Brain microvascular endothelial cell (primary cell): ENCODE data around the gene SLC38A8.

Experiments
- DNase-seq: peaks from one replicate; pipeline ENCODE4 v3.0.0-alpha.2; 2020
- H3K27ac ChIP-seq: fragments of 250-450 bp; sonication (Bioruptor Pico); 2 replicates; pipeline ENCODE4 v1.5.1; 2020; ENCODE audit warnings: mild to moderate bottlenecking, moderate library complexity
- H3K27me3 ChIP-seq: fragments of 250-450 bp; sonication (Bioruptor Pico); replicated peaks from 2 replicates; pipeline ENCODE4 v1.5.1; 2020; ENCODE audit warnings: mild to moderate bottlenecking
- H3K36me3 ChIP-seq: fragments of 250-450 bp; sonication (Bioruptor Pico); replicated peaks from 2 replicates; pipeline ENCODE4 v1.5.1; 2020; ENCODE audit warnings: mild to moderate bottlenecking
- H3K4me3 ChIP-seq: 2 replicates; pipeline ENCODE4 v1.5.1; 2011; ENCODE audit warnings: low read depth, mild to moderate bottlenecking, control low read depth, low read length, moderate library complexity
- in situ Hi-C: cut with HindIII; loops from 2 replicates; pipeline ENCODE4 v1.10.0; 2017; ENCODE audit warnings: low sequenced_read_pairs, low pct_ligation_motif_present
- TF ChIP-seq, protein P1 (sequence below): IDR thresholded peaks from 2 replicates; pipeline ENCODE4 v1.5.1; 2011; ENCODE audit warnings: low read depth, mild to moderate bottlenecking, moderate library complexity, low read length, control low read depth, inconsistent platforms; ENCODE audit errors: missing control alignments

The SLC38A8 gene

DNA sequence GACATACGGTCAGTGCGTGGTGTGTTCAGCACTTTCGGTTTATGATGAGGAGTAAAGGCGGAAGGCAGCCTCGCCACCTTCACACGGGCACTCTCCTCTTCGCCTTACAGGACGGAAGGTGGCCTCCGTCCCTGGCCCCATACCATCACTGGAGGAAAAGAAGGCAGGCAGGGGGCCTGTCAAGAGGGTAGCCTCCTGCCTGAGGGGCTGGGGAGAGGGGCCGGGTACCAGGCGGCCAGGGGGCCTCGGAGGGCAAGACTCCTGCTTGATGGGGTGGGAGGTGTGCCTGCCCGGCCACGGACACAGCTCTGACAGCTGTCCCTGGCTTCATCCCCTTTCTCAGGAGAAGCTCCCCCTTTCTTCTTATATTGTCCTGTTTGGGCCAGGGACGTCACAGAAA lies 15.6 kb upstream of the SLC38A8 start:
- TF ChIP-seq, protein P1, sequence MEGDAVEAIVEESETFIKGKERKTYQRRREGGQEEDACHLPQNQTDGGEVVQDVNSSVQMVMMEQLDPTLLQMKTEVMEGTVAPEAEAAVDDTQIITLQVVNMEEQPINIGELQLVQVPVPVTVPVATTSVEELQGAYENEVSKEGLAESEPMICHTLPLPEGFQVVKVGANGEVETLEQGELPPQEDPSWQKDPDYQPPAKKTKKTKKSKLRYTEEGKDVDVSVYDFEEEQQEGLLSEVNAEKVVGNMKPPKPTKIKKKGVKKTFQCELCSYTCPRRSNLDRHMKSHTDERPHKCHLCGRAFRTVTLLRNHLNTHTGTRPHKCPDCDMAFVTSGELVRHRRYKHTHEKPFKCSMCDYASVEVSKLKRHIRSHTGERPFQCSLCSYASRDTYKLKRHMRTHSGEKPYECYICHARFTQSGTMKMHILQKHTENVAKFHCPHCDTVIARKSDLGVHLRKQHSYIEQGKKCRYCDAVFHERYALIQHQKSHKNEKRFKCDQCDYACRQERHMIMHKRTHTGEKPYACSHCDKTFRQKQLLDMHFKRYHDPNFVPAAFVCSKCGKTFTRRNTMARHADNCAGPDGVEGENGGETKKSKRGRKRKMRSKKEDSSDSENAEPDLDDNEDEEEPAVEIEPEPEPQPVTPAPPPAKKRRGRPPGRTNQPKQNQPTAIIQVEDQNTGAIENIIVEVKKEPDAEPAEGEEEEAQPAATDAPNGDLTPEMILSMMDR, result no peak
- no peak for DNase-seq
- H3K27ac ChIP-seq, result no peak overlapping the region
- H3K27me3 ChIP-seq, result no peaks in the 10 kb centered on the region
- no peak overlapping the region for H3K4me3 ChIP-seq
- peaks cover 85% of the 10 kb centered on the region for H3K36me3 ChIP-seq
- in situ Hi-C loops, result no loop called here

DNA sequence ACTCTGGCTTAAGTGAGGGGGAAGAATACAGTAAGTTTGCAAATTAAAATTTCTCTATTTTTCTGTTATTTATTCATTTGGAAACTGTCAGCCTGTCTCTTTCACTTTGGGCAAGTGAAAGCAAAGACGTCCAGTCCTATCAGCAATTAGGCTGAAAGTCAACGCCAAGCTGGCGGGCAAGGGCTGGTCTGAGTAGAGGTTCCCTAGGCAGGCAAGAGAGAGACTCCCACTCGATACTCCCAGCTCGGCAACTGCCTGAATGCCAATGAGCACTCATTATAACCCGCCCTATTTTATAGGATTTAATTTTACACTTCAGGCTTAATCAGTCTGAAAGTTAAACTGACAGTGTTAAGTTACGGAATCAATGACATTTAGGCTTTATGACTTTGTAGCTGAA lies 14.3 kb upstream of the SLC38A8 start:
- DNase-seq, result no peak
- in situ Hi-C loops, result no loop called here
- H3K36me3 ChIP-seq, result peaks cover 80% of the 10 kb centered on the region
- H3K27me3 ChIP-seq, result no peaks in the 10 kb centered on the region
- no peak overlapping the region for H3K4me3 ChIP-seq
- H3K27ac ChIP-seq, result no peak overlapping the region
- TF ChIP-seq, protein P1, result no peak

DNA sequence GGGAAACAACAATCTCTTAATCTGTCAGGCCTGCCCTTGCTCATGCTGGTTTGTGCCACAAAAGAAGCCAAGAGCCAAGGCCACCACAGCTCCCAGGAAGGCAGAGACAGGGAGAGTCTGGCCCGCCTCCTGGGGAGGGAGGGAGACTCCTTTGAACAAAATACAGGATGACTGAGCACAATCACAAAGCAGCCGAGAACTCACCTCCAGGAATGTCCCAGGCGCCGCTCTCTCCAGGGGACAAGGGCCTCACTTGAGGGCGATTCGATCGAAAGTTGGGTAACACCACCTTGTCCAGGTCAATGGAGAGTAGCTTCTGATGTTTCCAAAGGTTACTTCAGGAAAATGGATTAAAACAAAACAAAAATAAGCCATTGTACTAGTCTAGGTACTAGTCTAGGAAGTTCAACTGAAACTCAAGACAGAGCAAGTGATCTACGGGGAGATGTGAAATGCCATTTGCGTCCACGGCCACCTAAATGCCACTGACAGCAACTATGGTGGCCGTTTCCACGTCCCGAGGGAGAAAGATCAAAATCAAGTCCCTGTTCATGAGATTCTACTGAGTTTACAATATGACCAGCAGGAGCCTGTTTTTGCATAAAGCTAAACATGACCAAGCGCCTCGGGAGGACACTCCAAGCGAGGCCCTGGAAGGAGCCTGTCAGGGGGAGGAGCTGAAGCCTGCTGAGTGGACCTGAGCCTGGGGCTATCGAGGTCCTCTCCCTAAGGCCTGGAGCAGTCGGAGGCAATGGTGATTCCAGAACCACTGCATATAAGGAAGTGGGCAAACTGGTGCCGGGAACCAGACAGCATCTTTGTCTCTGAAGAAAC lies 13.4 kb upstream of the SLC38A8 start:
- H3K4me3 ChIP-seq, result no peak overlapping the region
- DNase-seq, result no peak
- no peaks in the 10 kb centered on the region for H3K27me3 ChIP-seq
- no peak overlapping the region for H3K27ac ChIP-seq
- in situ Hi-C loops, result no loop called here
- peaks cover 72% of the 10 kb centered on the region for H3K36me3 ChIP-seq
- TF ChIP-seq, protein P1, result no peak

DNA sequence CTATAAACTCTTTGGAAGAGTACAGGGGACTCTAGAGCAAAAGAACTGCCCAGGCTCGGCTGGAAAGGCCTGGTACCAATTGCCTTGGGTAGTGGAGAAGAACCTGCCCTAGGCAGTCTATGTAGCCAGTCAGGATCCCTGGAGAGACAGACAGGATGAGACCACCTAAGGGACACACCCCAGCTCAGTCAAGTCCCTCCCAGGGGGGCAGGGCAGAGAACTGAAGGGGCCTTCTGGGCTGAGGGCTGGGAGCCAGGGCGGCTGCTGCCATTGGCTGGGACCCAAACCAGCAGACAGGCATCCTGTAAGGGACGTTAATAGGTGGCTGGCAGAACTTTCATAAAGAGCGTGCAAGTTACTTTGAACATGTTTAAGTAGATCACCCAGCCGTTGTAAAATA lies 12.8 kb upstream of the SLC38A8 start:
- Histone ChIP-seq H3K4me3 (no peak overlapping the region), H3K36me3 (peaks cover 69% of the 10 kb centered on the region), H3K27me3 (no peaks in the 10 kb centered on the region), H3K27ac (no peak overlapping the region)
- DNase-seq, result no peak
- in situ Hi-C loops, result no loop called here
- TF ChIP-seq, protein P1, result no peak

DNA sequence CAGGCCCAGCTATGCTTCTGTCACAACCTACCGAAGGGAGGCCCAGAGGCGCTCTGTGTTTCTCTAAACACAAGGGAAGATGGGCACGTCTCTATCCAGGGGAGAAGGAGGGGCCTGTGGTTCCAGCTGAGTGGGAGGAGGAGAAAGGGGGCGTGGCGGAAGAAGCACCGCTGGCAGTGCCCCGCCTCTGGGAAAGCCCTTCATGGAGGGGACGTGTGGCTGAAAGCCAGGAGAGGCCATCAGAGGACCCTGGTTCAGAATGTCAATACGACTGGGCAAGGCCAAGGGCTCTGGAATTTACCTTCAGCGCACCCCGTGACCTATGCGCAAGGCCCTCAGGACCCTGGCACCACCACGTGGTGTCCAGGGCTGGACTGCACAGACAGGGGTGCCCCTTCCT lies 12.3 kb upstream of the SLC38A8 start:
- Histone ChIP-seq H3K36me3 (peaks cover 65% of the 10 kb centered on the region), H3K27me3 (no peaks in the 10 kb centered on the region), H3K4me3 (no peak overlapping the region), H3K27ac (no peak overlapping the region)
- in situ Hi-C loops, result no loop called here
- DNase-seq, result no peak
- TF ChIP-seq, protein P1, result no peak

DNA sequence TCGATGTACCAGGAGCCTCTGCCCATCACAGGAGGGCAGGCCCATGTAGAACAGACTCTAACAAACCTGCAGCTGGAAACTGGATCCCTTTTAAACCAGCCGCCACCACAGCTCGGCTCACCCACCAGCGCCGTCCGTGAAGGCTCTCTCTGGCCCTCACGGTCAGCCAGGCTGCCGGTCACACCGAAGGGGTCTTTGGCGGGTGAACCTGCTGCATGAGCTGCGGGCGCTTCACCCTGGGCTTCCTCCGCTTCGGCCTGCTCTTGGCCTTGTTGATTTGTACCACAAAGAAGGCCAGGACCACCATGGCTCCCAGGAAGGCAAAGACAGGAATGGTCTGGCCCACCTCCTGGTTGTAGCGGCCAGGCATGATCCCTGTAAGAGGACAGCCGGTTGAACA lies 11.7 kb upstream of the SLC38A8 start:
- no peaks in the 10 kb centered on the region for H3K27me3 ChIP-seq
- DNase-seq, result no peak
- H3K36me3 ChIP-seq, result peaks cover 58% of the 10 kb centered on the region
- H3K27ac ChIP-seq, result no peak overlapping the region
- TF ChIP-seq, protein P1, result no peak
- in situ Hi-C loops, result no loop called here
- H3K4me3 ChIP-seq, result no peak overlapping the region
